ENCODE data around the gene SHF.
"Not testable (repeated sequence)": the region's sequence is repeated elsewhere in the genome, so short reads cannot be mapped to it uniquely, and the experiment has no call there.

SHF gene, protein sequence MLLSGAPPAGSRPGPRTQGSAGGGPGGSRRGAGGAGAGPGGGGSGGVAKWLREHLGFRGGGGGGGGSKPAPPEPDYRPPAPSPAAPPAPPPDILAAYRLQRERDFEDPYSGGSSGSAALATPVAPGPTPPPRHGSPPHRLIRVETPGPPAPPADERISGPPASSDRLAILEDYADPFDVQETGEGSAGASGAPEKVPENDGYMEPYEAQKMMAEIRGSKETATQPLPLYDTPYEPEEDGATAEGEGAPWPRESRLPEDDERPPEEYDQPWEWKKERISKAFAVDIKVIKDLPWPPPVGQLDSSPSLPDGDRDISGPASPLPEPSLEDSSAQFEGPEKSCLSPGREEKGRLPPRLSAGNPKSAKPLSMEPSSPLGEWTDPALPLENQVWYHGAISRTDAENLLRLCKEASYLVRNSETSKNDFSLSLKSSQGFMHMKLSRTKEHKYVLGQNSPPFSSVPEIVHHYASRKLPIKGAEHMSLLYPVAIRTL

DNA sequence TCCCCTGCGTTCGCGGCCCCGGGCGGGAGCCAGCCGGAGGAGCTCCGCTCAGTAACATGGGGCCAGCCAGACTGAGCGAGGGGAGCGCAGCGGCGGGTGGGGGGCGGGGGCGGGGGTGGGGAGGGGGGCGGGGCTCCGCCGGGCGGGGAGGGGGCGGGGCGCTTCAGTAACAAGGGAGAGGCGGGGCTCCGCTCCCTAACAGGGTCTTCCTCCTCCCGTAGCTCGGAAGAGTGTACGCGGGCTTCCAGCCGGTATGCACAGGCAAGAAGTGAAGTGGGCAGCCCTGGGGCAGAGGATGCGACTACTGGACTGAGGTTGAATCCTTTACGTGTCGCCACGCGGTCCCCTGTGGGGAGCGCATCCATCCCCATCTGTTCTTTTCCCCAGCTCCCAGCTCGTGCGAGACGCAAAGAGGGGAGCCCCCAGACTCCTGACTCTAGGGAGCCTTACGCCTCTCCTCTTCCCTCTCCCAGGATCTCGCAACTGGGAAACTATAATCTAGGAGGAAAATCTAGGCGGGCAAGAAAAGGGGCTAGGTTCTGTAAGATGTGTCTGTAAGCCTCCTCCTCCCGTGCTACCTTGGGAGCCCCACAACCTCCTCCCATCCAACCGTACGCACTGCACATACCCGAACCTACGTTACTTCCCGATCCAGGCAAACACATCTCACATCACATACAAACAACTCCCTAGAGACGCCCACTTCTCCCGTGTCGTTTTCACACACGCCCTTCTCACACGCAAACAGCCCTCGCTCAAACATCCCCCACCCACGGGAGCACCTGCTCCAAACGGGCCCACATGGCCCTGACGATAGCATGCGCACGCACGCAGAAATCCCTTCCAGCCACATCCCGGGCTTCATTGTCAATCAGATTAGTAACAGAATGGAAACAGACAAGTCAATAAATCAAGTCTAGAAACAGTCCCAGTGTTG, at the start of gene SHF:
TSS of gene SHF (minus strand) at position 73 of the 937 bp plus-strand sequence. CDS start at position 58, 15 bp downstream.
- no peak for FAIRE-seq

DNA sequence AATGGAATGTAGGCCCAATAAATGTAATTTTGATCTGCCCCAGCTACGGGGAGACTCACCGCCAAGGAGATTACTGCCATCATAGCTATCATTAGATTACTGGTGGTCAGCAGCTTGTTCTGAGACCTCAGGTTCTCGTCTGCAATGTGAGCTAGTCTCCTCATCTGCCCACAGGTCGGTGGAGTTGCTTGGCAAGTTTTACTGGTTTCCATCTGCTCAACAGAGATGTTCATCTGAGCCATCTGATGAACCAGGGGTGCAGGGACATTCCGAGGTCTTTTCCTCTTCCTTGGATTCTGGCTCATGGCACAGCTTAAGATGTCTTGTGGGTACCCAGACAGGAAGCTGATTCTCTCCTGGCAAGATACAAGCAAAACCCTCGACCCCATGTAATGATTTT, 49.0 kb upstream of the SHF start:
- not testable (repeated sequence) for FAIRE-seq

DNA sequence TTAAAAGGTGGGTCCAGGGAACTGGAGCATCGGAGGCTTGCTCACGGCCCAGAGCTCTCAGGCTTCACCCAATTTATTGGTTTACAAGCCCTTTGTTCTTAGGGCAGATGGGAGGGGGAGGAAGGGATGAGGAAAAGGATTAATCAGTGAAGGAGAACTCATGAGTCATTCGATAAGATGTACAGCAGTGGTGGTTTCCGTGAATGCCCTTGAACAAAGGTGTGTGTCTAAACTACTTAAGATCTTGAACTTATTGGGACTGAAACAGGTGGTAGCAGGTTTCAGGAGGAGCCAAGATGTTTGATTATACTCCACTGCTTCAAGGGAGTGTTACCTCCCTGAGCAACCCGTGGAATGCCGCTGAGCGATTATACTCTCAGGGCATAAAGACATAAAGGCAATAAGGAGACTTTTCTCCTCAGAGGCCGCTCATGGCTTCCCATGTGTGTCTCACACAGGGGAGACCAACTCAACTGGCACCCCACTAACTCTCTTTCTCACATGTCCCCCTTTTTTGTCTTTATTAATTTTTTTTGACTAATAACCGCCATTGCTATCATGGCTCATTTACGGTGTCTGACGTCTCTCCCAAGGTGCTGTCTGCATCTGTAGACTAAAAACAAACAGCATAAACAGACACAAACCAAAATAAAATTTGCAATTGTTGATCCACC, 46.9 kb upstream of the SHF start:
- FAIRE-seq, result no peak

DNA sequence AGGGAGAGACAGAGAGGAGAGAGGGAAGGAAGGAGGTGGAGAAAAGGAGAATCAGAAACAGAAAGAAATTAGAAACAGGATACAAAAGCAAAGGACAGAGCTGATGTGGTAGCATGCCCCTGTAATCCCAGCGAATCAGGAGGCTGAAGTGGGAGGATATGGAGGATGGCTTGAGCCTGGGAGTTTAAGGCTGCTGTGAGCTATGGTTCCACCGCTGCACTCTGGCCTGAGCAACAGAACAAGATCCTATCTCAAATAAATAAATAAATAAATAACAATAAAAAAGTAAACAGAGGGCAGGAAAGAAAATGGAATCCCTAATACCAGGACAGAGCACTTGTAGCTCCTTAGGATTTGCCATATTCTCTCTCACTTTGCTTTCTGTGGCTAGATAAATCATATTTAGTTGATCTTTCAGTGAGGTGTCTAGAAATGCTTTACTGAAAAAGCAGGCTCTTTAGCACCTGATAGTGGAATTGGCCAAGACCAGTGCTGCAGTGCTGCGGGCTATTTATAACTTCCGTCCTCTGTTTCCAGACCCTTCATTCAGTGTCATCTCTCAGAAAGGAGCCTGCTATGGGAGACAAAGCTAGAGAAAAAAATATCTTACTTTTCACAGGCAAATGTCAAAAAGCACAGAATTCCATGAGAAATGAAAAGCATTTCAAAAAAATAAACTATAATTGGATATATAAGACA, 44.2 kb upstream of the SHF start:
- no peak for FAIRE-seq

DNA sequence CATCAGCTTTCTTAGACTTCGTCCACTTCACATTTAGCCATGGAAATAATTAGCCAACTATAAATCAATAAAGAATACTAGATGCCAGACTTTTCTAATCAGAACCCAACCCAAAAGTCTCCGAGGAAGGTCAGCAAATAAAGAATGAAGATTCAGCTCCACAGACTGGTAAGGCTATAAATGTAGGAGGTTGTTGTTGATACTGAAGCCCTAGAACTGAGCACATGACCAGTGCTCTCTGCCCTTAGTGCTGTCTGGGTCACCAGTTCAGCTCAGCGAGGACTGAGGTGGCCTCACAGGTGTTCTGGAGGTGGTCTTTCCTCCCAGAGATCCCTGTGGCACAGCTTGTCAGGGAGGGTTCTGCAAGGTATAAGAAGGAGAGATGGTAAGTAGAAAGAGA, 43.4 kb upstream of the SHF start:
- no peak for FAIRE-seq

DNA sequence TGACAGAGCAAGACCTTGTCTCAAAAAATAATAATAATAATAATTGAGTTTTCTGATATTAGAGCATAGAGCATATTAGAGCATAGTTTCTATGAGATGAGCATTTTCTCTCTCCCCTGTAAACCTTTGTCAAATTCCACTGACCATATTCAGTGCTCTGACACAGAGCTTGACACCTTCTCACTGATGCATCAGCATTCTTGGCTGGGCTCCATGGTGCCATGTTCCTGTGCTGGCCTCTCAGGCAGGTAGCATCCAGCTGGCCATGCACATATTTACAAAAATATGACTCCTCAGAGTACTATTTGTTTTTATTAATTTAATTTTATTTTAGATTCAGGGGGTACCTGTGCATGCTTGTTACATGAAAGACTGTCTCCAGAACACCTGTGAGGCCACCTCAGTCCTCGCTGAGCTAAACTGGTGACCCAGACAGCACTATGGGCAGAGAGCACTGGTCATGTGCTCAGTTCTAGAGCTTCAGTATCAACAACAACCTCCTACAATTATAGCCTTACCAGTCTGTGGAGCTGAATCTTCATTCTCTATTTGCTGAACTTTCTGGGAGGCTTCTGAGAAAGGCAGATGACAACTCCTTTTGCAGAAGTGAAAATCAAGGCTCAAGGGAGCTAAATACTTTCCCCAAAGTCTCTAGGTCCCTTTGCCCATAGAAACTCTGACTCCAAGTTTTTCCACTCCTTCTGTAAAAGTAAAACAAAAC, 42.6 kb upstream of the SHF start:
- FAIRE-seq, result no peak

DNA sequence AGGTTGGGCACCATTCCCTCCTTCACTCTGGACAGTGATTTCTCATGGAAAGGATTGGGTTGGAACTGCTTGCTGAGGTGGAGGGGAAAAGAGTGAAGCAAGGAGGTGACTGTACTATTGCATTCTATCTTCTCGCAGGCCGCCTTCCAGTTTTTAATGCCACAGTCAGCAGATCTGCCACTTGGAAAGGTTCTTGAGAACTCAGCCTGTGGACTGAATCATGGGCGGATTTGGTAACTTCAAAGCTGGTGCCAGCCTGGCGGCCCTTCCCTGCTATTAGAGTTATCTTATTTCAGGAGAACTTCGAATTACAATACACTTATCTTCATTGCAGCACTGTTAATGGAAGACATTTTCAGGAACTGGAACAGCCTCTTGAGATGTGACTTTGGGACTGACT, 41.2 kb upstream of the SHF start:
- no peak for FAIRE-seq

DNA sequence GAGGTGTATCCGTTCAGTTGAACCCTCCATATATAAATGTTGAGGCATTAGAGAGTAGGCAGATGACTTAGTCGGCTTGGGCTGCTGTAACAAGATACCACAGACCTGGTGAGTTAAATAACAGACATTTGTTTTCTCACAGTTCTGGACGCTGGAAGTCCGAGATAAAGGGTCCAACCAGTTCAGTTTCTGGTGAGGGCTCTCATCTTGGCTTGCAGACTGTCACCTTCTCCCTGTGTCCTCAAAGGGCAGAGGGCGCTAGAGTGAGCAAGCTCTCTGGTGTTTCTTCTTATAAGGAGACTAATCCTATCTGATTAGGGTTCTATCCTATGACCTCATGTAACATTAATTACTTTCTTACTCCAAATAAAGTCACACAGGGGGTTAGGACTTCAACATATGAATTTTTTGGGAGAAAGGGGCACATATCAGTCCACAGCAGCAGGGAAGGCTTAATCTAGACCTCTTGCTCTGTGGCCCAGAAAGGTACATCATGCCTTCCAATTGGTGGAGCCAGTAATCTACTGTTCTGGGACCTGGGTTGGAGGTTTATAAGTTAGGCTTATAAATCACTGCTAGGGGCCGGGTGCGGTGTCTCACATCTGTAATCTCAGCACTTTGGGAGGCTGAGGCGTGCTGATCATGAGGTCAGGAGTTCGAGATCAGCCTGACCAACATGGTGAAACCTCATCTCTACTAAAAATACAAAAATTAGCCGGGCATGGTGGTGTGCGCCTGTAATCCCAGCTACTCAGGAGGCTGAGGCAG, 37.9 kb upstream of the SHF start:
- FAIRE-seq, result no peak

DNA sequence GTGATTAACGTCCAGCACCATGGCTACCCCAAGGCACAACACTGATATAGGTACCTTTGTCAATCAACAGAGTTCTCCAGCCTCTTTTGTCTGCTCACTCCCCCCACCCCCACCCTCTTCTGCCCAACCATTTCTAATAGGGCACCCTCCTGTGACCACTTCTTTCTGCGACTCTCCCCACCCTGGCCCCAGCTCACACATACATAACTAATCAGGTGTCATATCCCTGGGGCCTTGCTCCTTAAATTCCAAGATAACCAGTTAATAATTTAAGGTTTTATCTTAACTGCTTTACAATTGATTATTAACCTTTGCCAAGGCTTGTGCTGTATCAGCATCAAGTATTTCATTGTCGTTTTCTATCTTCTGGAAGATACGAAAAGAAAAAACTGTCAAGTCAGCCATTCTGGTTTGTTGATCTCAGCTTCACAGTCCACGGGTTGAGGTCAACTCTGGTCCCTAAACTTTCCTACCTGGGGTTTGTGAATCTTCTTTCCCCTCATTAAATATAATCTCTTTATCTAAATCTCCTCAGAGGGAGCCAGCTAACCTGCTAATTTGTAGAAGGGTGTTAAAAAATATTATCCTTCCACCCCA, 37.0 kb upstream of the SHF start:
- no peak for FAIRE-seq

DNA sequence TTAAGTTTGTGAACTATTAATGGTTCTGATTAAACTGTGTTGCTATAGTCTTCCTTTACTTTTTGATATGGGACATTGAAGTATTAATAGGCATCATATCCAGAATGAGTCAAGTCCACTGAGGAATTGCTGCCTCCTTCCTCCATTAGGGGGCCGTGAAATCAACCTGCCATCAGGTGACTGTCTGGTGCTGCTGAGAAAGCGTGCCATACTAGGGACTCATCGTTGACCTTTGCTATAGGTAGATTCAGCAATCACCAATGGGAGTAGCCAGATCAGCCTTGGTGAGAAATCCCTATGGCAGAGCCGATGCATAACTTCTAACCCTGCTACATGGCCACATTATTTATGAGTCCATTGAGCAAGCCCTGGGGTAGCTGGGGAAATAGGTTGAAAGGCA, 34.2 kb upstream of the SHF start:
- FAIRE-seq, result no peak

DNA sequence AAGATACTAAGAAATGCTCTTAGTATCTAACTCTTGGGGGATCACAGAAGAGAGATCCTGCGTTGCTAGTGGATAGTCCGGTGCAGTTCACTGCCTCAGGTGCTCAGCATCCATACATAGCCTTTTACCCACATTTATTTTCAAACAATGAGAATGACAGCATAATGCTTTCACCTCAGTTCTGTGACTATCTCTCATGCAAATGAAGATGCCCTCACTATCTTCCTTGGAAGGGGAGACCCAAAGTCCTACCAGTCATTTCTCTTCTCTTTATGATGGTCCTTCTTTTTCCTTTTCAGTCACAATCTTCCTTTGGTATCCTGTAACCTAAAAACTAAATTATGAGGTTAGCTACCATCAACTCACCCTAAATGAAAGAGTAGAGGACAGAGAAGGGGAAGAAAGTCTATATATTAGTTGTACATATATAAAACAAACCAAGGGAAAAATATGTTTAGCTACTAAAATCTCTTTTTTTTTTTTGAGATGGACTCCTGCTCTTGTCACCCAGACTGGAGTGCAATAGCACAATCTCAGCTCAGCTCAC, 33.4 kb upstream of the SHF start:
- no peak for FAIRE-seq

DNA sequence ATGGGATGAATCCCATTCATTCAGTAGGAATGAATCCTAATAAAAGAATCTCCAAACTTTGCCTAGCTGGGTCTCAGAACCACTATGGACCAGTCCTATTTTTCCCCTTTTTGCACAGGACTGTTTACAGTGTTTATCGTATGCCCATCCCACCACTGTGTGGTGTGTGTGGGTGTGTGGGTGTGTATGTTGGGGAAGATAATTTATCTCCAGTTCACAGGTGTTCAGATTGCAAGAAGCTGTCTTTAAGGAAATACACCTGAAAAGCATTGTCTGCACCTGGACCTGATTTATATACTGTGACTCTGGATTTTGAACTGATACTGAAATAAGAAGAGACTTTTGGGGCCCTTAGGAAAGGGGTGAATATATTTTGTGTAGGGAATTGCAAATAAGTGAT, 24.7 kb upstream of the SHF start:
- FAIRE-seq, result no peak

DNA sequence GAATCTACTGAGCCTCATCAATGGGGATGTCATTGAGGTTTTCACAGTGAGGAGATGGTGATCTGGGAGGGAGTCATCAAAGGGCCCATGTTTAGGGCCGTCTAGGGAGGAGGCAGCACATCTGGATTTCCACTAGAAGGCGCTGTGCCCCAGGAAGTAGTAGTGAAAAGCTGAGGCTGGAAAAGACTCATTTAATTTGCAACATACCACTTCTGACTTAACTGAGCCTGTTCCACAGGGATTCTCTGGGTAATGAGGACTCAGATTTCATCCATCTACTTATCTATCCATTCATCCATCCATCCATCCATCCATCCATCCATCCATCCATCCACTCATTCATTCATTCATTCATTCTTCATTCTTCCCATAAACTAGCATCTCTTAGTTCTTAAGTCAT, 17.4 kb upstream of the SHF start:
- FAIRE-seq, result no peak

DNA sequence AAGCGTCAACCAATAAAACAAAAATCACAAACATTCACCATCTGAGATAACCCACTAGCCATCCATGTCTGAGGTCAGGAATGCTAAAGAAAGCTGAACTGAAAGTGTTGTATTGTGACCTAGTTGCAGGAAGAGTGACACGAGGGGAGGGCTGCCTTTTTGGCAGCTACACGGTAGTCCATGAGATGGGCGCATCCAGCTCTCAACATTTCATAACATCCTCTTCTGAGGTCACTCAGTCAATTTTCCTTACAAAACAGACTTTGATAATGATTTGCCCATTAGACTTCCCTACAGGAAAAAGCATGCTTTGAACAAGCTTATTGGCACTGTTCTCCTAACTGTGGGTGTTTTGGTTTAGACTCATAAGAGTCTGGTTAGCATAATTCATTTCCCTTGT, 15.4 kb upstream of the SHF start:
- FAIRE-seq, result no peak

DNA sequence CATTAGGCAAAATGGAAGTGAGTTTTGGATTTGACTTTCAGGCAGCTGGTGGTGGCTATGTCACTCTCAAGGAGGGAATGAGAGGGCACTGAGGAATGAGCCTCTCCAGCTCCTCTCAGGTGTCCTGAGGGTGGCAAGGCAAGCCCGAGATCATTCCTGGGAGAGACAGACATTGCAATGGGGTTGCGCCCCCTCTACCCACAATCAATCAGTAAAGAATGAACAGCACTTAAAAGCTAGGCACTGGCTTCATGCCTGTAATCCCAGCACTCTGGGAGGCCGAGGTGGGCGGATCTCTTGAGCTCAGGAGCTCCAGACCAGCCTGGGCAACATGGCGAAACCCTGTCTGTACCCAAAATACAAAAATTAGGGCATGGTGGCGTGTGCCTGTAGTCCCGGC, 14.1 kb upstream of the SHF start:
- FAIRE-seq, result no peak

DNA sequence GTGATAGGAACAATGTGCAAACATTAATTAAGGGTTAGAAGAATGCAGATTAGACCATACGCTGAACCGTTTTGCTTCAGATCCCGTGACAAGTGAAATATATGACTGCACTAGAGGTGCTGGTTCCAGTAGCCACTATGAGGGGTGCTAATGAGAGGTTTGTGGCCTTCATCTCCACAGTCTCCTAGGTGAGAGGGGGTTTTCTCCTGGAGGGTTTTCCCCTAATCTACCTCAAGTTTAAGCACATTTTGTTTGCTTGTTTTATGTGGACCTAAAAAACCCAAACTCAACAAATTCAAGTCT, 13.7 kb upstream of the SHF start:
- no peak for FAIRE-seq

DNA sequence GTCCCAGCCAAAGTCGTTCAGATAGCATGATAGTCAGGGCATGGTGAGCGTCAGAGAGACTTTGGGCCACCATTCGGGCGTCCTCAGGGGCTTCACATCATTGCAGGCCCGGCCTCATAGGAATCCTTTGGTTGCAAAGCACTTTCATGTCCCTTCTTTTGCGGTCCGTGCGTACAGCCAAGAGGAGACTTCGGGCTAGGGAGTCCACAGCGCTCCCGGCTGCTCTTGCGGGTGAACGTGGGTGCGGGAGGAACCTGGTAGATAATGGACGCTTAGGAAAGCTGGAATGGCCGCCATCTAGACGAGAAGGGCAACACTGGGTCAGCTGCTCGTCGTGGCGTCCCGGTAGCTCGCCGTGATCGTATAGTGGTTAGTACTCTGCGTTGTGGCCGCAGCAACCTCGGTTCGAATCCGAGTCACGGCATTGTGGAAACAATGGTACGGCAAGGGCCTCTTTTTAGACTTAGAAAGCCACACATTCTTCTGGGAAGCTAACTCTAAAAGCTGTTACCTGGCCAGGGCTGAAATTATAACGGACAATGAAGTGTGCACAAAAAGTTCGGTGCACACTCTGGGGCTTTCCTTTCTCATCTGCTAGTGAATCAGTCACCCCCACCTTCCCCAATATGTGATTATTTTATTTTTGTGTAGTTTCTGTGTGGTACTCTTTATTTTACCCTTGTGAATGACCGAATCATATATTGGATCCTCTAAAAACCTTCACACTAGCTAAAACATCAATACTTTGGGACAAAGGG, 13.2 kb upstream of the SHF start:
- FAIRE-seq, result no peak

DNA sequence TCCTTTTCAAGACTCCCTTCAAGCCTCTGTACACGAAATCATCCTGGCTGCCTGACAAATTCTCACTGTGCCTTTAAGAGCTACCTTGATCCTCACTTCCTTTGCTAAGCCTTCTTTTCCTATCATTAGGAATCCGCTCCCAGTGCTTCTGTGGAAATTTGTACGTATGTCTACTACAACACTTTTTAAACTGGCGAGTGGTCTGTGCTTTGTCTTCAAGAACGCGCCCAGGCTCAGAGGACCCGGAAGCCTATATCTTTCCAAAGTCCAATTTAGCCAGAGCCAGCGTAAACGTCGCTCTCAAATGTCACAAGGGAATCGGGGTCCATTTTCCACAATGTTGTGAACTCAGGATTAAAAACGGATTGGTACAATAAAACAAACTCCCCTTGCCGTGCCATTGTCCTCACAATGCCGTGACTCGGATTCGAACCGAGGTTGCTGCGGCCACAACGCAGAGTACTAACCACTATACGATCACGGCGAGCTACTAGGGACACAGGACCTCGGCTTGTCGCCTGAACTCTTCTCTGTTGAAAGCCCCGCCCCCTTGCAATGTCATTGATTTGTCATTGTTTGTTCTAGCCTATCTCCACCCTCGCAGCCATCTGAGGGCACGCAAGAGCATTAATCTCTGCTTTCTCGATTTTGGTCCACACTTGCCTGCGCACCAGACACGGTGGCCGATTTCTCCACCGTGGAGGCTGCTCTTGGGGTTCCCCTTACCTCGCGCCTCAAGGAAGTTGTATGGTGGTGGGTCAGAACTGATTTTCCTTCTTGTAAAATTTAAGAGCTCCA, 12.4 kb upstream of the SHF start:
- FAIRE-seq, result peak; percentile 93
